B cell (primary cell): ENCODE results near the gene LRRN2. TPM values are rescaled to one million over a fixed set of nuclear protein-coding genes. Genes with fewer than 3 reads are reported as not detected.

Experiments used
- ATAC-seq: fragments of 200-7000 bp; cut with Tn5 transposase; one replicate; pipeline ENCODE4 v1.10.0; 2021; ENCODE audit warnings: low read depth, mild to moderate bottlenecking, moderate number of reproducible peaks, moderate library complexity
- CTCF ChIA-PET: fragments of 350-600 bp; sonication (Branson Sonifier 250); formaldehyde crosslinking; loops from one replicate; lab custom pipeline; 2021; ENCODE audit warnings: antibody characterized with exemption, inconsistent platforms; lab: Charles Lee
- POLR2A ChIA-PET: fragments of 350-600 bp; sonication (Branson Sonifier 250); formaldehyde crosslinking; loops from one replicate; lab custom pipeline; 2021; ENCODE audit warnings: antibody characterized with exemption; lab: Charles Lee
- DNase-seq: peaks from one replicate; pipeline ENCODE4 v3.0.0; 2013
- H2AFZ ChIP-seq: 2 replicates; pipeline ENCODE4 v1.6.1; 2012; ENCODE audit warnings: mild to moderate bottlenecking, low read depth, low read length; ENCODE audit not compliant: insufficient read depth, poor library complexity, severe bottlenecking
- H3K27ac ChIP-seq, 2 donors: 1 replicate in 1 of 2; 2 replicates in 1 of 2; pipeline ENCODE4 v1.5.1; 2012 to 2013; ENCODE audit warnings: low read length in 2 of 2, mild to moderate bottlenecking in 2 of 2, moderate library complexity in 1 of 2
- H3K27me3 ChIP-seq, 4 experiments: fragments of 200-600 bp in 1 of 4; sonication (generic) in 1 of 4; replicated peaks in 1 of 4; 1 replicate in 2 of 4; 2 replicates in 2 of 4; pipeline versions ENCODE4 v1.6.1 to v1.7.0; 2013 to 2016; ENCODE audit warnings: low read length in 3 of 4, mild to moderate bottlenecking in 2 of 4, mixed read lengths in 1 of 4, moderate library complexity in 1 of 4; ENCODE audit not compliant: insufficient read depth in 4 of 4, control insufficient read depth in 3 of 4; ENCODE audit errors: control extremely low read depth in 1 of 4
- H3K36me3 ChIP-seq, 2 experiments: replicated peaks in 1 of 2; 1 replicate in 1 of 2; 2 replicates in 1 of 2; pipeline versions ENCODE4 v1.6.1 to v1.7.1; 2013; ENCODE audit warnings: low read length in 1 of 2; ENCODE audit not compliant: insufficient read depth in 2 of 2, control insufficient read depth in 1 of 2; ENCODE audit errors: control extremely low read depth in 1 of 2, extremely low read depth in 1 of 2
- H3K4me1 ChIP-seq, 2 donors: fragments of 200-600 bp in 1 of 2; sonication (generic) in 1 of 2; 1 replicate in 1 of 2; 2 replicates in 1 of 2; pipeline versions ENCODE4 v1.5.1 to v1.6.1; 2013 to 2017; ENCODE audit warnings: low read length in 2 of 2; ENCODE audit not compliant: control insufficient read depth in 2 of 2, insufficient read depth in 2 of 2
- H3K4me2 ChIP-seq: replicated peaks from 2 replicates; pipeline ENCODE3; 2012; ENCODE audit warnings: mild to moderate bottlenecking, low read depth, low read length; ENCODE audit not compliant: poor library complexity, severe bottlenecking
- H3K4me3 ChIP-seq, 5 experiments: fragments of 200-600 bp in 1 of 5; sonication (generic) in 1 of 5; 1 replicate in 3 of 5; 2 replicates in 2 of 5; pipeline versions ENCODE4 v1.5.1 to v1.7.0; 2011 to 2016; ENCODE audit warnings: low read length in 4 of 5, mild to moderate bottlenecking in 4 of 5, low read depth in 2 of 5, control low read depth in 1 of 5, moderate library complexity in 1 of 5; ENCODE audit not compliant: insufficient read depth in 1 of 5; ENCODE audit errors: control extremely low read depth in 1 of 5, extremely low read depth in 1 of 5
- H3K79me2 ChIP-seq: fragments of 200-600 bp; sonication (generic); one replicate; pipeline ENCODE4 v1.6.0; 2016; ENCODE audit warnings: low read length; ENCODE audit not compliant: control insufficient read depth, insufficient read depth
- H3K9ac ChIP-seq: fragments of 200-600 bp; sonication (generic); 2 replicates; pipeline ENCODE4 v1.6.1; 2017; ENCODE audit warnings: mild to moderate bottlenecking, low read length, moderate library complexity
- H3K9me3 ChIP-seq, 3 donors: one replicate each; pipeline versions ENCODE4 v1.6.1 to v1.7.1; 2013; ENCODE audit warnings: low read length in 2 of 3; ENCODE audit not compliant: control insufficient read depth in 2 of 3, insufficient read depth in 1 of 3; ENCODE audit errors: control extremely low read depth in 1 of 3
- H4K20me1 ChIP-seq: 2 replicates; pipeline ENCODE4 v1.6.0; 2012; ENCODE audit warnings: mild to moderate bottlenecking, low read length; ENCODE audit not compliant: insufficient read depth, control insufficient read depth, poor library complexity, severe bottlenecking
- H3K27ac Mint-ChIP-seq: one replicate; pipeline ENCODE4 v1.8.0; 2021; ENCODE audit warnings: mixed read lengths
- H3K27me3 Mint-ChIP-seq: one replicate; pipeline ENCODE4 v1.8.0; 2021; ENCODE audit warnings: mixed read lengths
- H3K4me1 Mint-ChIP-seq: one replicate; pipeline ENCODE4 v1.8.0; 2021; ENCODE audit warnings: mixed read lengths
- H3K4me3 Mint-ChIP-seq: one replicate; pipeline ENCODE4 v1.8.0; 2021; ENCODE audit warnings: mixed read lengths
- H3K9me3 Mint-ChIP-seq: one replicate; pipeline ENCODE4 v1.8.0; 2022; ENCODE audit warnings: mixed read lengths; ENCODE audit not compliant: insufficient read depth
- CTCF ChIP-seq: fragments of 200-600 bp; IDR thresholded peaks from one replicate; pipeline ENCODE4 v1.8.0; 2022; ENCODE audit warnings: antibody characterized with exemption, mild to moderate bottlenecking
- EZH2 ChIP-seq: IDR thresholded peaks from 2 replicates; pipeline ENCODE4 v1.6.1; 2012; ENCODE audit warnings: borderline replicate concordance, low read depth, mild to moderate bottlenecking, moderate library complexity, low read length; ENCODE audit not compliant: insufficient read depth, poor library complexity, severe bottlenecking
- WGBS: methylation state at CpG from one replicate; pipeline ENCODE4 v1.1.5; 2013; ENCODE audit warnings: missing lambda C conversion rate; ENCODE audit not compliant: insufficient coverage; 5-methylcytosine and 5-hydroxymethylcytosine counted together
- intact Hi-C: fragments of 100-400 bp; cut with micrococcal nuclease; formaldehyde crosslinking; loops from one replicate; pipeline ENCODE4 v1.10.0; 2022
- polyA plus RNA-seq: library from polyadenylated mRNA; depleted of rRNA; stranded (reverse); fragments of >200 nt; gene quantifications from 2 replicates; pipeline ENCODE4 v1.2.3, GENCODE V29; 2012
- total RNA-seq, 2 donors: library from RNA; stranded (reverse); fragments of 120-200 nt in 1 of 2; gene quantifications; 1 replicate in 1 of 2; 2 replicates in 1 of 2; pipeline versions ENCODE4 v1.2.3 to v1.2.4, GENCODE V29; 2013 to 2022

The LRRN2 gene
- total and polyA plus RNA-seq, 2 donors (not counting 1 experiment from before 2014, with no cell fraction given), result not detected

- H3K36me3 ChIP-seq, result no peaks in the 10 kb centered on the region
- H3K4me3 Mint-ChIP-seq, result no peak overlapping the region
- H2AFZ ChIP-seq, result no peak overlapping the region
- 92% methylated on average over 8 of the region's 12 CpGs for WGBS
- ATAC-seq, result no peak
- H3K27ac Mint-ChIP-seq, result no peak overlapping the region
- peaks cover 0 to 17% (median 0%) of the 10 kb centered on the region in 3 donors for H3K9me3 ChIP-seq
- no peak overlapping the region for H3K4me2 ChIP-seq
- ChIA-PET CTCF (no interaction called here), POLR2A (no interaction called here)
- peaks cover 52% of the 10 kb centered on the region for H3K27me3 Mint-ChIP-seq
- intact Hi-C loops, result no loop called here
- no peaks in the 10 kb centered on the region for H3K79me2 ChIP-seq
- H3K9ac ChIP-seq, result no peak overlapping the region
- no peaks in the 10 kb centered on the region for H3K4me1 Mint-ChIP-seq
- DNase-seq, result no peak
- H3K4me1 ChIP-seq, result no peaks in the 10 kb centered on the region
- H3K4me3 ChIP-seq, result no peak overlapping the region
- peaks cover 0 to 11% (median 0%) of the 10 kb centered on the region in 4 experiments for H3K27me3 ChIP-seq
- H3K27ac ChIP-seq, result no peak overlapping the region
- no peaks in the 10 kb centered on the region for H4K20me1 ChIP-seq
- peaks cover 13% of the 10 kb centered on the region for H3K9me3 Mint-ChIP-seq
- TF ChIP-seq EZH2, result no peak
- TF ChIP-seq CTCF, result no peak
Measured at GRCh38 chr1:204733869-204734596, 48.5 kb upstream of the LRRN2 start.

GRCh38 chr1:204733289-204733688, 47.8 kb upstream of the LRRN2 start:
- H3K9me3 Mint-ChIP-seq, result peaks cover 7% of the 10 kb centered on the region
- no peak overlapping the region for H3K27ac ChIP-seq
- no peak overlapping the region for H3K27ac Mint-ChIP-seq
- TF ChIP-seq EZH2 (no peak), CTCF (no peak)
- H3K4me3 Mint-ChIP-seq, result no peak overlapping the region
- H3K79me2 ChIP-seq, result no peaks in the 10 kb centered on the region
- CTCF ChIA-PET, result no interaction called here
- no peak overlapping the region for H3K4me3 ChIP-seq
- H3K4me2 ChIP-seq, result no peak overlapping the region
- peaks cover 54% of the 10 kb centered on the region for H3K27me3 Mint-ChIP-seq
- no peak overlapping the region for H2AFZ ChIP-seq
- H3K9ac ChIP-seq, result no peak overlapping the region
- intact Hi-C loops, result no loop called here
- no peaks in the 10 kb centered on the region for H3K36me3 ChIP-seq
- DNase-seq (no peak), ATAC-seq (no peak)
- peaks cover 0 to 9% (median 0%) of the 10 kb centered on the region in 3 donors for H3K9me3 ChIP-seq
- POLR2A ChIA-PET, result no interaction called here
- 100% methylated on average over 1 of the region's 4 CpGs for WGBS
- no peaks in the 10 kb centered on the region for H3K4me1 ChIP-seq
- no peaks in the 10 kb centered on the region for H4K20me1 ChIP-seq
- no peaks in the 10 kb centered on the region for H3K4me1 Mint-ChIP-seq
- H3K27me3 ChIP-seq, result peaks cover 0 to 11% (median 0%) of the 10 kb centered on the region in 4 experiments
